Measurements from ENCODE around the gene TRAF6.

GRCh38 chr11:36499315-36499714, 10.8 kb downstream of the TRAF6 start:
- no peak for TF ChIP-seq EZH2 (IDR thresholded peaks at IDR 0.05; ENCODE audit: borderline replicate concordance)
- TF ChIP-seq CTCF (IDR thresholded peaks at IDR 0.05; ENCODE audit: poor library complexity) = no peak

All from hepatocyte (in vitro differentiated cells).